ENCODE data around the gene NHSL1.

Gene NHSL1

DNA sequence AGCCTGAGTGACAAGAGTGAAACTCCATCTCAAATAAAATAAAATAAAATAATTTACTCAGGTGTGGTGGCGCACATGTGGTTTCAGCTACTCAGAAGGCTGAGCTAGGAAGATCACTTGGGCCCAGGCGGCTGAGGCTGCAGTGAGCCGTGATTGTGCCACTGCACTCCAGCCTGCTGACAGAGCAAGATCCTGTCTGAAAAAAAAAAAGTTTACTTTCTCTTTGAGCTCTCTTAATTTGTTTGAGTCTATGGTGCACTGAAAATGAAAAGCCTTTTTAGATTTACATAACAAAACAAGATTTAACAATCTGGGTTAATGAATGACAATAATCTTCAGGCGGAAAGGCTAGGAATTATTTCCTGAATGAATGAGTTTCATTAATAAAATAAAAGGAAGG, 23.3 kb upstream of the NHSL1 start:
- no peak for DNase-seq (ENCODE audit: low read depth)

DNA sequence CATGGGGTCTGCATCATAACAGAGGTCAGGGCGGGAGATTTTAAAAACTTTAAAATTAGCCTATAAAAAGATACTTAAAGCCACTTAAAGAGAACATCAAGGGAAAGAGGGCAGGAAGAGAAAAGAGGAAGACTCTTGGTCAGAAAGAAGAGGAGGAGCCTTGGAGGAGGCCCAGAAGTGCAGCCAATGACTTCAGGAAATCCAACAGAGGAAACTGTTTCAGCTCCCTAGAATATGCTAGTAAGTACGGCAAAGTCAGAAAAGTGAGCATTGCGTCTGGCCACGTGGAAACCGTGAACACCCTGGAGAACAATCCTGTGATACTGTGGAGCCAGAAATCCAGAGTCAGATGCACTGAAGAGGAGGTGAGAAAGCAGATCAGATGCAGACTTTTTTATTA, 22.5 kb upstream of the NHSL1 start:
- no peak for DNase-seq (ENCODE audit: low read depth)

DNA sequence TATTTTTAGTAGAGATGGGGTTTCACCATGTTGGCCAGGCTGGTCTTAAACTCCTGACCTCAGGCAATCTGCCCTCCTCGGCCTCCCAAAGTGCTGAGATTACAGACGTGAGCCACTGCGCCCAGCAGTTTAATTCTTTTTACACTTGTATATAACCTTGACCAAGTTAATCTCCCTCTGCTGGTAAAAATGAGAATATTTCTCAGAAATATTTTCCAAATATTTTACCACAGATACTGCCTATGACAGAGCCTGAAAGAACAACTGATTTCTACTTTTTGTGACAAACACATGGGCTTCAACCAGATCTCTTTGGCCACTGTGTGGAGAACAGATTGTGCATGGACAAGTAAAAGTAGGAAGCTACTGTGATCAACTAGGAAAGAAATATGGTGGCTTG, 21.2 kb upstream of the NHSL1 start:
- DNase-seq (ENCODE audit: low read depth): no peak

DNA sequence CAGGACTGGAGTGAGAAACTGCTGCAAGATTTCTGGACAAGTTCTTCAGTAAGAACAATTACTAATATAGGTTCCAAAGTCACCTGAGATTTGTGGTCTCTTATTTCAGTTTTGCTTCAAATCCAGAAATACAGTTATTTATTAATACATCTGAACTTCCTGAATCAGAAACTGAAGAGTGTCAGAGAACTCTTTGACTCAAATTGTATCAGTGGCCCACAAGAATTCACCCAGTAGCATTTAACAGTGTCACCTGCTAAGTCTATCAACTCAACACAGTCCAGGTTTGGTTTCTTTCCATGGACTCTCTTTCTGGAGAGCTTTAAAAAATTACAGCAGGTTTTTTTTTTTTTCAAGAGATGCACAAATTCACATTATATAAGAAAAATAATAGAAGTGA, 18.8 kb upstream of the NHSL1 start:
- DNase-seq (ENCODE audit: low read depth): no peak

DNA sequence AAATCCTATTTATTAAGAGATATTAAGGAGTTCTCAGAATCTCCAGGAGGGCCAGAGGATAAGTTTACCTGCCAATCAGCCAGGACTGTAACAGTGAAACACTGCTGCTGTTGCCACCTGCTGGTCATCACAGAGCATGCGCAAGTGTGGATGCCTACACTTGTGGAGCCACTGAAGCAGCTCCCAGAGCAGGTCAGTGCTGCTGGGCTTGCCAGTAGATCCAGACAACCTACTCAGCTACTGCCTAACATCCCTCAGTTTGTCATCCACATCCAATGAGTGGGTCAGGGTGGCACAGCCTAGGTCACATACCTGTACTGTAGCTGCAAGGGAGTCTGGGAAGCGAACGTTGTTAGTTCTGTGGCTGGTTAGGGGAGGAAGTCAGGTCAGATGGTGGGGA, 18.3 kb upstream of the NHSL1 start:
- DNase-seq (ENCODE audit: low read depth): peak; percentile 33

DNA sequence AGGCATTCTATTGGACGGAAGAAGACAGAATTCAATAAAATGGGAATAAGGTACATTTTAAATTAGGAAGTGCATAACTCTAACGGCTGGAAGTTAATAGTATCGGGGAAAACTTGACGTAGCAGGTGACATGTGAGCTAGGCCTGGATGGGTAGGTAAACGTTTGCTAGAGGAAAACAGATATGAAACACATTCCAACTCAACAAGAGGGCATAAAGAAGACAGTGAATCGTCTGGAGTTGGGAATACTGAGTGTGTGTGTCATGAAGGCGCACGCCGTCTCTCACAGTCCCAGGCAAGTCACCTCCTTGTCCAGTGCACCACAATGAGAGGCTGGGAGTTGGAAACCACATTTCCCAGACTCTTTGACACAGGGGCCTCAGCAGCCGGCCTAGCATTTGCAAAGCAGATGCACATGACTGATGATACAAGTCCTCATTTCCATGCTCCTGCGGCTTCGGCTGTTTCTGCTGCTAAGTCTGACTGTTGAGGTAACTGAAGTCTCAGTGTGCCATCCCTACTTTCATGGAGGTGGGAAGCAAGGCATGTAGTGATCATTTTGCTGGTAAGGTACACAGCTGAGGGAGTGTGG, 16.5 kb upstream of the NHSL1 start:
- DNase-seq (ENCODE audit: low read depth): no peak

DNA sequence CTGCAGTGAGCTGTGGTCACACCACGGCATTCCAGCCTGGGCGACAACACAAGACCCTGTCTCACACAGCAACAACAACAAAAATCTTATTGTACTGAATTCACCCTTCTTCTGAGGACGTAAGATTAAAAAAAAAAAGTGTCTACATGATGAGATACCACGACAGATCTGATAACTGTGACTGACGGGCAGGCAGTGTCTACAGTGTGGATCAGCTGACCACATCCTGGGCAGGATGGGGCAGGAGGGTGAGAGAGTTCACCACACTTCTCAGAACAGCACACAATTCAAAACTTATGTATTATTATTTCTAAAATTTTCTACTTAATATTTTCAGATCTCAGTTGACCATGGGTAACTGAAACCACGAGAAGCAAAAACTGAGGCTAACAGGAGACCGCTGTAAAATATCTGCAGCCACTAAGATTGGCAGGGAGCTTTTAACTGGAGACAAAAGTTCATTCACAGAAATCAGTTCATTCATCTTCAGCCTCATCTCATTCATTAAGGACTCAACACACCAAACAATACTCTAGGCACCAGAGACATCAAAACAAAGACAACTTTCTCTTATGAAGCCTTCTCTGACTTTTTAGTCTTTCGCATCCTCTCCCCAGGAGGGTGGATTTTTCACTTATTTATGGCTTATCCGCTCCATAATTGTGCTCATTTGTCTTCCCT, 15.7 kb upstream of the NHSL1 start:
- DNase-seq (ENCODE audit: low read depth): no peak

DNA sequence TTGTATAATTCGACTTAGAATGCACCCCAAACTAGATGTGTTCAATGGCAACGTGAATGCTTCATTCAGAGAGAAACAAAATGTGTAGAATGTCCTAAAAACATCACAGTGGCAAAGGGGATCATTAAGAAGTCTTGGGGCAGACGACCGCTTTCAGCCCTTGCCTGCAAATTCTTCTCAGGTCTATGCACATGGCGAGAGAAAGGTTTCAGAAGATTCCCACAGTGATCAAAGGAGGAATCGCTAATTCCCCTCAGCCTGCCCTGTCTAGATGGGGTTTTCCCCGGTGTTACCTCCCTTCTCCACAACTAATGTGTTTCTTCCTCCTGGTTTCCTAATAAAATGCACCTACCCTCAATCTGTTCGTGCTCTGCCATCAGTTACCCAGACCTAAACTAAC, 13.3 kb upstream of the NHSL1 start:
- DNase-seq (ENCODE audit: low read depth): no peak

DNA sequence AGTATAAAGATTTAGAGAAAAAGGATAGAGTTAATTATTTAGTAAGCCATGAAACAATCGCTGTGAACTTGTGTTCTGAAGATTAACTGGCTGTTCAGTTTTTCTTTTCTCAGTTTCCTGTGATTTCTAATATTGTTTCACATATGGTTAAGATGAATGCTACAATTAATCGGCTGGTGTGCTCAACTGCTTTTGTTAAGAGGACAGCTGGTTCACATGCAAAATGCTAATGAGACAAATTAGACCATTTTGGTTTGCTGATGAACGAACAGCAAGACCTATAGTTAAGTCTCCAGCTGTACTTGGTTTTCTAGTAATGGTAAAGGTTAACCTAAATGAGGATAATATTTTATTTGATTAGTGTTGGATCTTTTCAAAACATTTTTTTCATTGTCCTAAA, 10.8 kb upstream of the NHSL1 start:
- DNase-seq (ENCODE audit: low read depth): no peak

DNA sequence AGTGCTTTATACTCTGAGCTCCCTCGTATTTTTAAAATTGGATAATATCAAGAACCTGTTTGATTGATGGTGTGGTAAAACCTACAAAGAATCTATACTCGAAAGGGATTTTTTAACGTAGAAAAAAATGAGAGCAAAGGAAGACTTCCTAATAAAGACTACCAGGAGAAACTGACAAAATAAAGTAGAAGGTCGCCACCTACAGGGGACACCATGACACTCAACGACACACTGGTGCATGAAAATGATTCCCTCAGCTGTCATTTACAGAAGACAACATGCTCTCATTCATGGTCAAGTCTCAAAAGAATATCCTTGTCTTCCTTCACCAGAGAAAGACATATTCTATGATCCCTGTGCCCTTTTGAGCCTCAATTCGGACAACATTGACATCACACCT, 10.1 kb upstream of the NHSL1 start:
- peak; percentile 26 for DNase-seq (ENCODE audit: low read depth)

DNA sequence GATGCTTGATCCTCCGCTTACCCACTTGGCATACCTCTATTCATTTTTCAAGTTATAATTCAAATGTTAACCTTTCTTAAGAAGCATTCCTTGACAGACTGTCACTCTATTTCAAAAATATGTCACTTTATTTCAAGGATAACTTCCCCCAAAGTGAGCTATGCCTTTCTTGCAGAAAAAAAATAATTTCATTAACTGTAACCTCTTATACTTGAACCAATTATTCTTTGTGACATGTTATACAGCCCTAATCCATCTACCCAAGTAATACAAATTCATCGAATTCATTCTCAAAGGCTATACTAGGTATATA, 9.3 kb upstream of the NHSL1 start:
- DNase-seq (ENCODE audit: low read depth): no peak

DNA sequence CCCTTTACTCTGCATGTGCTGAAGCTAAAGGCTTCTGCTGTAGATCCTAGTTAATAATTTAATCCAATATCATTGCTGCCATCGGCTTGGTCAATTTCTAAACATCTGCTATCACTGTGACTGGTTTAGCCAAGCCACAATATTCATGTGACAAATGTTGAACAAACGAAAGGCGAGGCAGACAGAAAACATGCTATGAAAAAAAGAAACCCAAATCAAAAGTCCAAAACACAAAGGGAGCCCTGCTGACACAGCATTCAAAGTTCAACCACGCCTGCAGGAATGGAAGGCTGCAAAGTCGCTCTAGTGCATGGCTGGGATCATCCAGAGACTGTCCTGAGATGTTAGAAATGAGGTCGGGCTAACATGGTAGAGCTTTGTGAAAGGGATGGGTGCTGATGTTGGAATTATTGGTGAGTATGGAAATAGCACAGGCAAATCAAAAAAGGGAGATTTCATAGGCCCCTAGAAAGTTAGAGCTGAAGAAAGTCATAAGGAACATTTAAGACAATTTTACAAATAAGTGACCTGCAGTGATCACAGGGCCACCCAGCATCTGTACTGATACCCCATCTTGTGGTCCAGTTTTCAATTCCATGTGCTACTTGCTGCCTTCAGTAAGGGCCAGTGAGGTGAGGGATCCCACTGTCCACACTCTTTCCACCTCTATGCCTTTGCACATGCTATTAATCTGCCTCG, 8.8 kb upstream of the NHSL1 start:
- no peak for DNase-seq (ENCODE audit: low read depth)

DNA sequence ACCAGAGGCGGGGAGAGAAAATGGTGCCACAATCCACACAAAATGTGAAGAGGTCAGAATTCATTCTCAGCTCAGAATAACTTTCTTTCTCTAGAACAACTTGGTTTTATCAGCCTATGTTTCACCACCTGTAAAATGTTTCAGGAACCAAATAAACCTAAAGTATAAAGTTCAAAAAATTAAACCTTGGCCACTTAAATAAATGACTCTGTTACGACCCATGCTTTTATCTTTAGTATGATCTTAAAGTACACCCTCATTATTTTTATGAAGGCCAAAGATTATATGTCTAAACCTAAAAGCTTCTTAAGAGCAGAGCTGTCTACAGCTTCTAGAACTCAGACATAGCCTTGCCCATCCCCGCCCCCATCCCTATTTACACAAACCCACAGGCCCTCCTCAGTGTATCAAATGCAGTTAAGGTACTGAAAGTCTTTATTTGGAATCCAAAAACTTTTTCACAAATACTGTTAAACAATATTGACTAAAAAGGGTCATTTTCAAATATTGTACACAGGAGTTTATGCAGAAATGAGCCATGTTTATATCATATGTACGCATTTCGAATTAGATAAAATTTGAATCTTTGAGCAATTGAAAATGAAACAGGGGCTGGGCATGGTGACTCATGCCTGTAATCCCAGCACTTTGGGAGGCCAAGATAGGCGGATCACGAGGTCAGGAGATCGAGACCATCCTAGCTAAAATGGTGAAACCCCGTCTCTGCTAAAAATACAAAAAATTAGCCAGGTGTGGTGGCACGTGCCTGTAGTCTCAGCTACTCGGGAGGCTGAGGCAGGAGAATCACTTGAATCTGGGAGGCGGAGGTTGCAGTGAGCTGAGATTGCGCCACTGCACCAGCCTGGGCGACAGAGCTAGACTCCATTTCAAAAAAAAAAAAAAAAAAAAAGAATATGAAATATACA, 5.7 kb upstream of the NHSL1 start:
- DNase-seq (ENCODE audit: low read depth): no peak

DNA sequence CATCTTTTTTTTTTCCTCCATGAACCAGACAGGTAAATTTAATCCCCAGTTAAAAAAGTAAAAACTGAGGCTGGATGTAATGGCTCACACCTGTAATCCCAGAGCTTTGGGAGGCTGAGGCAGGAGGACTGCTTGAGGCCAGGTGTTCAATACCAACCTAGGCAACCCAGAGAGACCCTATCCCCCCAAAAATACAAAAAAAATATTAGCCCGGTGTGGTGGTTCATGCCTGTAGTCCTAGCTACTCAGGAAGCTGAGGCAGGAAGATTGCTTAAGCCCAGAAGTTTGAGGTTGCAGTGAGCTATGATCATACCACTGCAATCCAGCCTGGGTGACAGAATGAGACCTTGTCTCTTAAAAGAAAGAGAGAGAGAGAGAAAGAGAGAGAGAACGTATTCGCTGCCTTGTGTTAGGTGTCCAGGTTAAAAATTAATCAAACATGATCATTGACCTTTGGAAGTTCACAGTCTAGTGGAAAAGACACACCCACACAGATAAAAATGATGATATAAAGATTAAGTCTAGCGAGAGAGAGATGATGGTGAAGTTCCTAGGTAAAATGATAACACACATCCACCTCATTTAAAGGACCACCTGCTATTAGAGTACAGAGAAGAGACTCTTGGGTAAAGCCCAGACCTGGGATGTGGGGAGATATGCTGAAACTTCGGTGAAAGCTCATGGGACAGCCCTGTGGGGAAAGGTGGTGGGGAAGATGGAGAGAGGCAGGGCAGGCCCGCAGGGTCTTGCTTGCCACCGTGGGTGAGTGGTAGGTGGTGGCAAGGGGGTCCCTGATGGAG, 4.8 kb upstream of the NHSL1 start:
- no peak for DNase-seq (ENCODE audit: low read depth)

DNA sequence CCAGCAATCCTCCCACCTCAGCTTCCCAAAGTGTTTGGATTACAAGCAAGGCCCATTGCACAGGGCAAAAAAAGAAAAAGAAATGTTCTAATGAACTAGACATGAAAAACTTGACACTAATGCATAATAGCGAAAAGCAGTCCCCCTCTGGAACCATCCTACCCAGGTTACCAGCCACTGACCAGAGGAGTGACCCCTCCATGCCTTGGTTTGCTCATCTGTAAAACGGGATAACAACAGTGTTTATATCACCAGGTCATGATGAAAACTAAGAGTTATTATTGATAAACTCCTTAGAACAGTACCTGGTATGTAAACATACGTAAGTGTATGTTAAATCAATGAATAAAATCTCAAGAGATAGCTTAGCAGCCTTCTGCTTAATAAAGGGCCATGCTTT, 3.3 kb upstream of the NHSL1 start:
- DNase-seq (ENCODE audit: low read depth): no peak

DNA sequence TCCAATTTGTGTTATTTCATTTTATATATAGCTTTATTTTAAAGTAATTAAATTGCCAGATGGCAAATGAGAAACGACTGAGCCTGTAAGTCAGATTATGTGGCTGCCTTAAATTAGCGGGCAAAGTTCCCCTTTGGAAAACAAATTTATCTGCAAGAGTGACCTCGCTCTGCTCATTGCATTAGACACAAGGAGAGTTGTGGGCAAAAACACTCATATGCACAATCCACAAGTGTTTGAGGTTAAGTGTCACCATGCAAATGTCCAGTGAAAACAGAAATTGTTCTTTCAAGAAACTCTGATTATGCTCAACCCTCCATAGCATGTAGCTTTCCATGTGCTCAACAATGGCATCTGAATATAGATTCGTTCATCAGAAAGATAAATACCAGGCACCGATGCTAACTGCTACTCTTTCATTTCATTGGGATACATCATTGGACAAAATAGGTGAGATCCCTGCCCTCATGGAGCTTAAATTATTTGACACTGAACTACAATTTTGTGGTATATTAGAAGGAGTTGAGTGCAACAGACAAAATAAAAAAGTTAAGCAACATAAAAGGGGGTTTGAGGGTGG, 1.7 kb upstream of the NHSL1 start:
- no peak for DNase-seq (ENCODE audit: low read depth)

DNA sequence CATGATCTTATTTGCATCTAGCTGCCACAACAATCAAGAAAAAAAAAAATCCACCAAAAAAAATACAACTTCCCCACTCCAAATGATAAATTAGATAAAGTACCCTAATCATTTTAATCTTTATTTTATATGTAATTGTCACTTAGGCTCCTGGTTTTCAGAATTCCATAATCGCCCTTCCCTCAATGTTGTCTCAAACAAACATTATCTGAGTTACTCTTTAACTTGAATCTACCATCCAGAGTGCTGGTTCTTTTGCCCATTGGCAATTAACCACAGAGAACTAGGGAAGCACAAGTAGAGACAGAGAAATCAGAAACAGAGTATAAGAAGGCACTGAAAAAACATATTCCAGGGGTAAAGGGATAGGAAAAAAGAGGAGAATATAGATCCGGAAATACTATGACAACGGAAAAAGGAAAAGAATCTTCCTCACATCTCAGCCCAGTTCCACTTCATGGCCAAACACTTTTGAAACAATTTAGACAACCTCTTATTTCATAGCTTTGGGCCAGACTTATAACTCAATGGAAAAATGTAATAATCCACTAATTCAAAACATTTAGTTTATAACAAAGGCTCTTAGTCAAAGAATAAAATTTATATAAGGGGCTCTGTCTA, 861 bp upstream of the NHSL1 start:
- DNase-seq (ENCODE audit: low read depth): no peak

DNA sequence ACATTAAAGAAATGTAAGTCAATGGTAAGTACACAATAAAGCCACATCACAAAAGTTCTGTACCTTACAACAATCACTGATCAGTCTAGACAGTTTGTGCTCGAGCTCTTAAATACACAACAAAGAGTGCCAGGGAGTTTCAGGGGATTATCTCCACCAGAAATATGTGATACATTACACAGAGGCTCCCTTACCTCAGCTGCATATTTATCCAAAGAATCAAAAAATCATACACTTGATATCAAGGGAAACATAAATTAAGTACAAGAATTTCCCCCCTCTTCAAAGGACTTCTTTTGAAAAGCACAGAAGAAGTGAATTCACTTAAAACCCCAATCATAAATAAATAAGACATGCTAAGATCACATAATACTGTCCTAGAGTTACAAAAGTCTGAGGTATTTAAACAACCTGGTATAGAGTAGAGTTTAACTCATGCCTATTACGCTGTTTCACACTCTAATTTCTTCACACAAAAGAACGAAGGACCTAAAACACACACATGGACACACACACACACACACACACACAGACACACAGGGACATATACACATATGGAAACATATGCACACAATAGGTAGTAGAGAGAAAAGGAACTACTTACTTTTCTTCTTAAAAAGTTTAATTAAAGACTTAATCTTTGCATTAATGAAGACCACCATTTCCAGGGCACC, 528 bp downstream of the NHSL1 start:
- no peak for DNase-seq (ENCODE audit: low read depth)

DNA sequence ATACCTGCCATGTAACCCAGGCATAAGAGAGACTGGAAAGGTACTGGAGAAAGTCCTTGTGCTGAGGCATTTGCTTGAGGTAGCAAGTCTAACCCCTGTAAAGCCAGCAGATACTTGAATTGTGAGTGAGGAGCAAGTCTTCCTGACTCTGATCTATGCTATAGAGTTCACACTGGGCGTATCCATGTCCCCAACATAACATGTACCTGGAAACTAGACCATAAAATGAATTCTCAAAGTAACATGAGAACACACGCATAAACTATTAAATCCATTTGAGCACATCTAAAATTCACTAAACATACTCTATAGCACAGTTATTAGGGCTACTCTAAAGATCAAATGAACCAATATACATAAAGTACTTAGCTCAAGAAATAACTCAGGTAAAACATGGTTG, 2.0 kb downstream of the NHSL1 start:
- DNase-seq (ENCODE audit: low read depth): no peak

DNA sequence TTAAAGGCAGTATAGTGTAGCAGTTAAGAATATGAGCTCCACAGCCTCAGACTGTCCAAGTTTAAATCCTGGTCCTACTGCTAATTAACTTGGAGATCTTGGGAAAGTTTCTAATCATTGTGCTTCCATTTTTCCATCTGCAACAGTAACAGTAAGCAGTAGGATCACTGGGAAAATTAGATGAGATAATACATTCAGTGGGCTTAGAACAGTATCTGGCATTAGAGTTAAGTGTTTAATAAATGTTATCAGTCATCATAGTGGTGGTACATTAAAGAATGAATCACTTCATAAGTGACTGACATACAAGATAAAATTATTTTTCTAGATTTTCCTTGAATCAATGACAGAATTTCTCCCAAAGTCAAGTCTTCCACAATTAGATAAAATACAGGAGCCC, 5.0 kb downstream of the NHSL1 start:
- no peak for DNase-seq (ENCODE audit: low read depth)

DNA sequence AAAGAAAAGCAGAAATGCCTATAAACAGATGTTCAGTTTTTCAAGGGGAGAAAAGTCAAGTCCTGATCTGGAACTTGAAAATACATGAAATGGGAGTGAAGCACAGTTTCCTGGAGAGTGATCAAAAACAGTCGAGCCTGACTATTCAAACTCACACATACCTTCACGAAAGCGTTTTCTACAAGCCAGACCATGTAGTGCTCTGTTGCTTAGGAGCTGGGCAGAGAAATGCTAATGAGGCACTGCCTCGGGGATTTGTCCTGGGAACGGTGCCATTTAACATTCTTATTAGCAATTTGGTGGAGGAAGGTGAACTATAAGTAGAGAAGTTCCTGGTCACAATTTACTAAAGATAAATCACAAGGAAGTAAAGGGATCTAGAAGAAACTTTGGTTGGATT, 5.9 kb downstream of the NHSL1 start:
- no peak for DNase-seq (ENCODE audit: low read depth)
